Liver (tissue), 2 donors: ENCODE measurements around the gene RPL31.

Experiments used
- MAX ChIP-seq: IDR thresholded peaks from 2 replicates; pipeline ENCODE4 v1.6.1; 2016; ENCODE audit warnings: antibody characterized with exemption
- SP1 ChIP-seq: IDR thresholded peaks from 2 replicates; pipeline ENCODE4 v1.6.1; 2018; ENCODE audit warnings: antibody characterized with exemption, mild to moderate bottlenecking
- donor health status: healthy.

- TF ChIP-seq SP1 (no peak), MAX (no peak)
These were observed 24.2 kb downstream of the RPL31 start for GRCh38 chr2:101026253-101026701.
